Trophoblast cell (in vitro differentiated cells and primary cell): ENCODE measurements around the gene IGSF11.
"Not testable (repeated sequence)": the region's sequence is repeated elsewhere in the genome, so short reads cannot be mapped to it uniquely, and the experiment has no call there.

ENCODE experiments used
- DNase-seq, 2 donors: peaks; one replicate each; pipeline ENCODE4 v3.0.0-alpha.2; 2016
- H2AFZ ChIP-seq: 2 replicates; pipeline ENCODE4 v1.6.1; 2013; ENCODE audit warnings: low read length, moderate library complexity, mild to moderate bottlenecking; ENCODE audit not compliant: insufficient read depth, poor library complexity
- H2AK5ac ChIP-seq: 2 replicates; pipeline ENCODE4 v1.6.1; 2013; ENCODE audit warnings: mild to moderate bottlenecking, low read length
- H2BK120ac ChIP-seq: 2 replicates; pipeline ENCODE4 v1.6.1; 2013; ENCODE audit warnings: low read length, mild to moderate bottlenecking, moderate library complexity; ENCODE audit not compliant: insufficient read depth, poor library complexity
- H2BK12ac ChIP-seq: 2 replicates; pipeline ENCODE4 v1.6.1; 2013; ENCODE audit warnings: mild to moderate bottlenecking, low read length, moderate library complexity
- H2BK5ac ChIP-seq: 2 replicates; pipeline ENCODE4 v1.6.1; 2013; ENCODE audit warnings: low read length, low read depth, moderate library complexity, mild to moderate bottlenecking; ENCODE audit not compliant: poor library complexity
- H3K14ac ChIP-seq: 2 replicates; pipeline ENCODE4 v1.6.1; 2013; ENCODE audit warnings: mild to moderate bottlenecking, low read length
- H3K18ac ChIP-seq: 2 replicates; pipeline ENCODE4 v1.6.1; 2013; ENCODE audit warnings: mild to moderate bottlenecking, low read length
- H3K23ac ChIP-seq: 2 replicates; pipeline ENCODE4 v1.6.1; 2013; ENCODE audit warnings: low read length
- H3K27ac ChIP-seq: 2 replicates; pipeline ENCODE4 v1.5.1; 2013; ENCODE audit warnings: low read depth, mild to moderate bottlenecking, inconsistent platforms, low read length, moderate library complexity
- H3K27me3 ChIP-seq: 2 replicates; pipeline ENCODE4 v1.6.1; 2013; ENCODE audit warnings: inconsistent platforms, mild to moderate bottlenecking, low read length, moderate library complexity; ENCODE audit not compliant: insufficient read depth
- H3K36me3 ChIP-seq, 2 experiments: 1 replicate in 1 of 2; 2 replicates in 1 of 2; pipeline ENCODE4 v1.6.1; 2013; ENCODE audit warnings: low read length in 2 of 2, mild to moderate bottlenecking in 2 of 2, moderate library complexity in 1 of 2; ENCODE audit not compliant: insufficient read depth in 2 of 2, control insufficient read depth in 1 of 2
- H3K4ac ChIP-seq: 2 replicates; pipeline ENCODE4 v1.6.1; 2013; ENCODE audit warnings: low read depth, mild to moderate bottlenecking, low read length, moderate library complexity
- H3K4me1 ChIP-seq, 2 experiments: 1 replicate in 1 of 2; 2 replicates in 1 of 2; pipeline ENCODE4 v1.6.1; 2013; ENCODE audit warnings: low read length in 2 of 2, mild to moderate bottlenecking in 2 of 2, moderate library complexity in 1 of 2; ENCODE audit not compliant: insufficient read depth in 2 of 2, control insufficient read depth in 1 of 2
- H3K4me2 ChIP-seq: 2 replicates; pipeline ENCODE4 v1.6.1; 2013; ENCODE audit warnings: inconsistent platforms, mild to moderate bottlenecking, low read length, moderate library complexity
- H3K4me3 ChIP-seq: 2 replicates; pipeline ENCODE4 v1.5.1; 2013; ENCODE audit warnings: mild to moderate bottlenecking, low read depth, low read length, inconsistent platforms
- H3K79me1 ChIP-seq: one replicate; pipeline ENCODE4 v1.6.1; 2013; ENCODE audit warnings: low read length
- H3K79me2 ChIP-seq: 2 replicates; pipeline ENCODE4 v1.6.1; 2013; ENCODE audit warnings: low read length, mild to moderate bottlenecking; ENCODE audit not compliant: control insufficient read depth, insufficient read depth, poor library complexity
- H3K9ac ChIP-seq: 2 replicates; pipeline ENCODE4 v1.6.1; 2013; ENCODE audit warnings: mild to moderate bottlenecking, low read length
- H3K9me3 ChIP-seq: 2 replicates; pipeline ENCODE4 v1.6.1; 2013; ENCODE audit warnings: low read depth, mild to moderate bottlenecking, control low read depth, inconsistent platforms, low read length; ENCODE audit not compliant: insufficient read depth
- H4K12ac ChIP-seq: 2 replicates; pipeline ENCODE4 v1.6.1; 2013; ENCODE audit warnings: low read depth, mild to moderate bottlenecking, low read length, moderate library complexity
- H4K8ac ChIP-seq: 2 replicates; pipeline ENCODE4 v1.6.1; 2013; ENCODE audit warnings: low read depth, mild to moderate bottlenecking, low read length, moderate library complexity
- H4K91ac ChIP-seq: one replicate; pipeline ENCODE4 v1.6.1; 2013; ENCODE audit warnings: low read depth, mild to moderate bottlenecking, low read length, moderate library complexity
- WGBS: extraction: QIAGEN DNeasy Blood & Tissue Kit; methylation state at CpG from one replicate; pipeline ENCODE4 v1.1.7; 2013; ENCODE audit warnings: missing lambda C conversion rate; ENCODE audit not compliant: insufficient read length, insufficient coverage; ENCODE audit errors: extremely low coverage; 5-methylcytosine and 5-hydroxymethylcytosine counted together

IGSF11 gene

GRCh38 chr3:118863731-118864322 is 170.8 kb downstream of the IGSF11 start:
- no CpG with 5 or more reads among the region's 1 CpG for whole genome bisulfite sequencing
- Histone ChIP-seq H2BK5ac (no peak overlapping the region), H2AK5ac (no peak overlapping the region)

GRCh38 chr3:118859950-118860349 is 174.7 kb downstream of the IGSF11 start:
- WGBS = no CpG with 5 or more reads among the region's 1 CpG
- no peak overlapping the region for H2BK12ac ChIP-seq
- no peak overlapping the region for H3K27ac ChIP-seq

More at GRCh38 chr3:118863731-118864322, 170.8 kb downstream of the IGSF11 start:
- H3K36me3 ChIP-seq = no peaks in the 10 kb centered on the region
- H3K23ac ChIP-seq = no peak overlapping the region
- H4K8ac ChIP-seq = no peak overlapping the region
- H3K79me2 ChIP-seq = no peaks in the 10 kb centered on the region
- H3K9ac ChIP-seq = no peak overlapping the region
- no peak overlapping the region for H3K27ac ChIP-seq
- DNase-seq = peak; percentile 44 to 55
- H3K4ac ChIP-seq = no peak overlapping the region
- H3K9me3 ChIP-seq = peaks cover 8% of the 10 kb centered on the region
- H3K14ac ChIP-seq = no peak overlapping the region
- no peaks in the 10 kb centered on the region for H3K79me1 ChIP-seq
- H4K91ac ChIP-seq = no peak overlapping the region
- no peak overlapping the region for H3K4me3 ChIP-seq
- no peak overlapping the region for H3K18ac ChIP-seq
- no peak overlapping the region for H2AFZ ChIP-seq
- no peaks in the 10 kb centered on the region for H3K27me3 ChIP-seq
- no peak overlapping the region for H2BK120ac ChIP-seq
- H3K4me2 ChIP-seq = no peak overlapping the region
- H4K12ac ChIP-seq = no peak overlapping the region
- H3K4me1 ChIP-seq = no peaks in the 10 kb centered on the region
- no peak overlapping the region for H2BK12ac ChIP-seq

DNA sequence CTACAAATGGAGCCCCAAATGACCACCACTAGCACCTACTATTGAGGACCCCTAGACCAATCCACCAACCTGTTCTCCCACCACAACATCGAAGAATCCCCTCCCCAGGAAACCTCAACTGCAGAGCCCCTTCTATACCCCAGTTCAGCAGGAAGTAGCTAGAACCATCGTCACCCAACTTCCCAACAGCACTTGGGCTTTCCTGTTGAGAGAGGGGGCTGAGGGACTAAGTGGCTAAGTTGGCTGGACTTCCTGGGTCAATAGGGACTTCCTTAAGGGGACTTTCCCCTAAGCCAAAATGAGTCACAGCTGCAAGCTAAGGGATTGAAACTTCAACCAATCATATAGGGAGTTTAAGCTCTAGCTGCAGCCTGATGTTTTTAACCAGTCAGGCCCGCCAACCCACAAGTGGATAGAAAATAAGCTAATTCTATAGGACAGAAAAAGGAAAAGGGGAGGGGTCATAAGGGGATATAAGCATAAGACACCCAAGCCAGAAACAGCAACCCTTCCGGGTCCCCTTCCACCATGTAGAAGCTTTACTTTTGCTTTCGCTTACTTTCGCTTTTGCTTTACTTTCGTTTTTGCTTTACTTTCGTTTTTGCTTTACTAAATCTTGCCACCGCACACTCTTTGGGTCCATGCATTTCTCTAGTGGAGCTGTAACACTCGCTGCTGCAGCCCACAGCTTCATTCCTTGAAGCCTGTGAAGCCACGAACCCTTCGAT is 183.0 kb downstream of the IGSF11 start:
- H4K91ac ChIP-seq, H2BK5ac ChIP-seq, H3K4ac ChIP-seq, H2AFZ ChIP-seq, H3K79me2 ChIP-seq, H3K27me3 ChIP-seq, H3K14ac ChIP-seq, H2BK12ac ChIP-seq, H3K27ac ChIP-seq, H3K4me1 ChIP-seq, H3K23ac ChIP-seq, H3K36me3 ChIP-seq, H4K8ac ChIP-seq, H3K4me2 ChIP-seq, H2BK120ac ChIP-seq, H3K9ac ChIP-seq, H3K4me3 ChIP-seq, DNase-seq, H4K12ac ChIP-seq, H2AK5ac ChIP-seq, H3K79me1 ChIP-seq, H3K18ac ChIP-seq, H3K9me3 ChIP-seq: not testable (repeated sequence)
- WGBS = no CpG with 5 or more reads among the region's 12 CpGs

More at GRCh38 chr3:118859950-118860349, 174.7 kb downstream of the IGSF11 start:
- H3K18ac ChIP-seq = no peak overlapping the region
- no peak overlapping the region for H2BK5ac ChIP-seq
- H3K4ac ChIP-seq = no peak overlapping the region
- no peaks in the 10 kb centered on the region for H3K36me3 ChIP-seq
- no peak overlapping the region for H4K91ac ChIP-seq
- H3K9me3 ChIP-seq = peaks cover 1% of the 10 kb centered on the region
- H2BK120ac ChIP-seq = no peak overlapping the region
- DNase-seq = no peak
- H3K79me2 ChIP-seq = no peaks in the 10 kb centered on the region
- H2AK5ac ChIP-seq = no peak overlapping the region
- H3K4me2 ChIP-seq = no peak overlapping the region
- H3K23ac ChIP-seq = no peak overlapping the region
- H4K12ac ChIP-seq = no peak overlapping the region
- H3K4me1 ChIP-seq = no peaks in the 10 kb centered on the region
- no peaks in the 10 kb centered on the region for H3K27me3 ChIP-seq
- no peak overlapping the region for H3K4me3 ChIP-seq
- H4K8ac ChIP-seq = no peak overlapping the region
- no peaks in the 10 kb centered on the region for H3K79me1 ChIP-seq
- H2AFZ ChIP-seq = no peak overlapping the region
- H3K9ac ChIP-seq = no peak overlapping the region
- no peak overlapping the region for H3K14ac ChIP-seq

- no peaks in the 10 kb centered on the region for H3K79me2 ChIP-seq
- H2AK5ac ChIP-seq = no peak overlapping the region
- DNase-seq = no peak
- H3K36me3 ChIP-seq = no peaks in the 10 kb centered on the region
- H3K27ac ChIP-seq = no peak overlapping the region
- H2BK5ac ChIP-seq = no peak overlapping the region
- H3K4ac ChIP-seq = no peak overlapping the region
- no peak overlapping the region for H3K4me2 ChIP-seq
- no CpG with 5 or more reads among the region's 10 CpGs for WGBS
- no peak overlapping the region for H4K8ac ChIP-seq
- no peaks in the 10 kb centered on the region for H3K4me1 ChIP-seq
- no peak overlapping the region for H3K4me3 ChIP-seq
- no peak overlapping the region for H3K14ac ChIP-seq
- H4K12ac ChIP-seq = no peak overlapping the region
- no peak overlapping the region for H2BK12ac ChIP-seq
- H3K9me3 ChIP-seq = no peaks in the 10 kb centered on the region
- H3K9ac ChIP-seq = no peak overlapping the region
- H2AFZ ChIP-seq = no peak overlapping the region
- H2BK120ac ChIP-seq = no peak overlapping the region
- H3K27me3 ChIP-seq = no peaks in the 10 kb centered on the region
- H3K23ac ChIP-seq = no peak overlapping the region
- H3K79me1 ChIP-seq = no peaks in the 10 kb centered on the region
- no peak overlapping the region for H4K91ac ChIP-seq
- H3K18ac ChIP-seq = no peak overlapping the region
These were observed 184.0 kb downstream of the IGSF11 start for GRCh38 chr3:118850687-118851086.
